GM21526 (cell line): Measurements from ENCODE around the gene RHBDD1.

Source experiments
- ATAC-seq: cut with Tn5 transposase; IDR thresholded peaks from one replicate; pipeline ENCODE4 v1.9.1; 2021; ENCODE audit warnings: moderate library complexity; ENCODE audit not compliant: unreplicated experiment, low FRiP score

The RHBDD1 gene

DNA sequence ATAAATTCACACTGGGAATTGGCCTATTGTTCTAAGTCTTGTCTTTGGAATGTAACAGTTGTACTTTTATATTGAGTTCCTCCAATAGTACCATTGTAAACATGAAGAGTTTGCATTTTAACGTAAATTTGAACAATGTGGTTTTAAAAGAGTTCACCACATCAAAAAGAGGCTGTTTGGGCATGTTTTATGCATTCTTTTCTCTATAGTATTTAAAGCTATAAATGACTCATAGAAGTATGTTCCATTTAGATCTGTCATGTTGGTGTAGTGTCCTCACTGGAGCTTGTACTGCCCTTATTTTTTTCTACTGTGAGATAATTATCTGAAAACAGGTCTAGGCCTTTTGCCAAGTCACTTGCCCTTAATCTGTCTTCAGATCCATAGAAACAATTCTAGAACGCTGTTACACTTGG, 141.9 kb downstream of the RHBDD1 start:
- ATAC-seq: no peak

DNA sequence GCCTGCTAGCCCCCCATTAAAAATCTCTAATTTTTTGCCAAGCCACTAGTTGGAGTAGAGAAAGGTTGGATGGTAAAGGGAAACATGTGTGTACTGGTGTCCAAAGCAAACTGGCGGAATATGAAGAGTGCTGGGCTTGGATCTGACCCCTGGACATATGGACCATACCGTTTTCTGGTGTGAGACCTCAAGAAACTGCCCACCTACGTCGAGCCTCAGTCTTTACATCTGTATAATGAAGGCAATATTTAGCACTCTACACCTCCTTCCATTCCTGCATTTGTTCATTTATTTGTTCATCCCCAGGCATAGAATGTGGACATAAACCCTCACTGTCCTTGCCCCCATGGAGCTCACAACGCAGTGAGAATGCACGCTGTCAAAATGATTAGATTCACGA, 142.4 kb downstream of the RHBDD1 start:
- no peak for ATAC-seq

DNA sequence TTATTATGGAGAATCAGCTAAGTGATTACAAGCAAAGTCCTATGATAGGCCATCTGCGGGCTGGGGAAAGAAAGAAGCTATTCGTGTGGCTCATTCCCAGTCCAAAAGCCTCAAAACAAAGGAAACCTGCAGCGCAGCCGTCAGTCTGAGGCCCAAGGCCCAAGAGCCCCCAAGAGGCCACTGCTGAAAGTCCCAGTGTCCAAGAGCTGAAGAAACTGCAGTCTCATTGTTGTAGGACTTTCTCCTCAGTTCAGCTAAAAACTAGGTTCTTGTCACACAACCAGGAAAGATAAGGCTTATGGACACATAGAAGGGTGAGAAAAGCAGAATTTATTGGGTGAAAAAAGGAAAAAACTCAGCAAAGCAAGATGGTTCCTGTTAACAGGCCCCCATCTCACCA, 143.2 kb downstream of the RHBDD1 start:
- ATAC-seq: no peak

DNA sequence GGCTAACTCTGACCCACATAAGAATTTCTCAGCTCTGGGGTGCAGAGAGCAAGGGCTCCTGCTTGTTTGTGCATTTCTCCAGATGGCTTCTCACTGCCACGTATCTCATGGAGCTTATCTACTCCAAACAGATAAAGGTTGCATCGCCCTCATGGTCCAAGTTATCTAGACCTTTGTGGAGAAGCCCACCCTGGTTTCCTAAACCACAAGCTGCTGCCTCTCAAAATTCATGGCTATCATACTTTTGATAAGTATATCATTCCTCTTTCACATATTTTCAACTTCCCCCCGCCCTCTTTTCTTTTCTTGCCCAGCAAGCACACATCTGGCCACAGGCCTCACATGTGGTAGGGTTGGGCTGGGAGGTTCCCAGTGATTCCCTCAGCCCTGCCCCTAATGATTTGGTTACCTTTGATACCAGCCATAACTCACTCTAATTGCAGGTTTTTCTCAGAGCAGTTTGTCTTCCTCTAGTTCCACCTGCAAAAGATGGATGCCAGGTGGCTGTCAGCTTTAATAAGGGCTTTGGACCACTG, 146.0 kb downstream of the RHBDD1 start:
- no peak for ATAC-seq

DNA sequence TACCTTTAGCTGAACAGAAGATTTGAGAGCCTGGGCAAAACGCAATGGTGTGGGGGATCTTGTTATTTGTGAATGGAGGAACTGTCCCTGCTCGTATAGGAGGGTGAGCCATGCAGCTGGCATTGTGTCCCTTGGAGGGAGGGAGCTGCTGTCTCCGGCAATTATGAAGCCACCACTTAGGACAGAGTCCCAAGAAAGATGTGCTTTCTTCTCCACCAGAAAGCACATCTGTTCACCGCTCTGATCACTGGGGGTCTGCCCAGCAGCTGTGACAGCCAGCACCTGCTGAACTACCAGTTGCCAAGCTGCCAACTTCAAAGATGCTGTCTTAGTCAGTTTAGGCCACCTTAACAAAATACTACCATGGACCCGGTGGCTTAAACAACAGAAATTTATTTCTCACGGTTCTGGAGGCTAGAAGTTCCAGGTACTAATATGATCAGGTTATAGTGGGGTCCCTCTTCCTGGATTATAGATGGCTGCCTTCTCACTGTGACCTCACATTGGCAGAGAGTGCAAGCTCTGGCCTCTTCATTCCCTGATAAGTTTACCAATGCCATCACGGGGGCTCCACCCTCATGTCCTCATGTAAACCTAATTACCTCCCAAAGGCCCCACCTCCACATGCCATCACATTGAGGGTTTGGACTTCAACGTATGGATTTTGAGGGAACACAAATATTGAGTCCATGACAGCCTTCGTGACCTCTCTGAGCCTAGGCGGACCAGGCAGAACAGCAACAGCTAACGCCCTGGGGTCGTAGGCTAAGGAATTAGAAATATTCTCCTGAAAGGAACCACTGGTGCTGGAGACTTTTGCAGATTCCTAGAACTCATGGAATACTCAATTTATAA, 148.3 kb downstream of the RHBDD1 start:
- peak; percentile 10 for ATAC-seq

DNA sequence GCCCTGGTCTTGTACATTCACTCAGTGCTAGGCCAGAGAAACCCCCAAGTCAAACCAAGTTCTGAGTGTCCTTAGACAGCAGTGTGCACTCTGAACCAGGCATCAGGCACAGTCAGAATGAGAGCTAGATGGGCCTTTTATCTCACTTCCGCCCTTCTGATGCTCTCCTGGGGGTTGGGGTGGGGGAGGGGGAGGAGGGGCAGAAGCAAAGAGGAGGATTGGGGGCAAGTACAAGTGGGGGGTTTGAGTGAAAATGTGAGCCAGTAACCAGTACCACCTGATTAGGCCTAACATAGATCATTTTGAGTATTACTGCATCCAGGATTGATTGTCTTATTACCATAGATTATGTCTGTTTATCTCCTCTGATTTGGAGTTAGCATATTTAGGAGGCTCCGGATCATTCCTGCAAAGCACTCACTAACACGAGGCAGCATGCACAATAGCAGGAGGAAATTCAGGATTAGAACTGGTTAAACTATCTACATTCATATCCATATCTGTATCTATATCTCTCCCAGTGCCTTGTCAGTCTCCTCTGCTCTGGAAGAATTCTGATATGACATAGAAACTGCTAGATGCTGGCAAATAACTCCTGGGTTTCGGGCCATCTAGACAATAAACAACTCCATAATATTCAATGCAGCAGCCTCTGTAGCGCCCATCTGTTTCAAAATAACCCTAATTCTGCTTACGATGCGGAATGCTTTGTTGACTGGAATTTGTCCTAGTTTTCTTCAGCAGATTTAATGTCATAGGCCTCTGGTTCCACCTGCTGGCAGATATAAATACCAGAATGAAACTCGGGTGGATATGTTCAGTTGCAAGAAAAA, 149.1 kb downstream of the RHBDD1 start:
- peak; percentile 92 for ATAC-seq

DNA sequence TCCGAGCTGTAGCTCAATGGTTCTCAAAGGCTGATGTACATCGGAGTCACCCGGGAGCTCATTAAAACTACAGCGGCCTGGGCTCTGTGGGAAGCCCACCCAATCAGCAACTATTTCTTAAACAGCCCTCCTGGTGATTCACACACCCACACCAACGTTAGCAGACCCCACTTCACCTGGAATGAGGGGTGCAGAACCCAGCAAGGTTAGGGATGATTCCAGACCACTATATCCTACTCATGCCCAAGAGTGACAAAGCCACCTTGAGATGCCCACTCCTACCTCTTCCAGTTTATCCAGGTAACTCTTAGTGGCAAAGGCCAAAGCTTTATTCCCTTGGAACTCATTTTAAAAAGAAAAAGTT, 149.7 kb downstream of the RHBDD1 start:
- no peak for ATAC-seq

DNA sequence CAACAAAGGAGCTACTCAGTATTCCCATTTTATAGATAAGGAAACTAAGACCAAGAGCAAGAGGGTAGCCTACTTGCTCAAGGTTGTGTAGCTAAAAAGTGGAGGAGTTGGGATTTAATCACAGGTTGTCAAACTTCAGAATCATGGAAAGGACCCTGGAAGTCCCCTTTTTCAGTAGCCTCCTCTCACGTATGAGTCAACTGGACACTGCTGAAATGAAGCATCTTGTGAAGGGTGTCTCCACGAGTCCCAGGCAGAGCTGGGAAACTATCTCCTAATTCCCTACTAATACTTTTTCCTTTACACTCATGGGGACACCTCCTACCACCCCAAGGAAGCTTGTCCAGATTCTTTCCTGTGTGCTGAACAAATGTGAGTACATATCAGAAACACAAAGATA, 155.8 kb downstream of the RHBDD1 start:
- no peak for ATAC-seq

DNA sequence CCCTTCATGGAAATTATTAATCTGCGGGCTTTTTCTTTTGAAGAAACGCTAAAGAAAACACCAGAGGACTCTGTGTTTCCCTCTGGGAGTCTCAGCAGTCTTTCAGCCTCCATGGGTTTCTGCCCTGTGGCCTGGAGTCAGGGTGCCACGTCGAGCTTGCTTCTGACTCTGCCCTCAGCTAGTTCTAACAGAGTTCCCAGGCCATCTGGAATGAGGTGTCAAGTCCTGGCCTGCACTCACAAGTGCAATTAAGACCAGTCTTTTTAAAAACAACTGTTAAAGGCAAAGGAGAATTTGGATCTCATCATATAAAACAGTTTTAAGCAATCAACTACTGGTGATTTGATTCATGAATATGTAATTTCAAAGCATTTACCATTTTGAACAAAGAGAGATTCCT, 157.3 kb downstream of the RHBDD1 start:
- no peak for ATAC-seq

DNA sequence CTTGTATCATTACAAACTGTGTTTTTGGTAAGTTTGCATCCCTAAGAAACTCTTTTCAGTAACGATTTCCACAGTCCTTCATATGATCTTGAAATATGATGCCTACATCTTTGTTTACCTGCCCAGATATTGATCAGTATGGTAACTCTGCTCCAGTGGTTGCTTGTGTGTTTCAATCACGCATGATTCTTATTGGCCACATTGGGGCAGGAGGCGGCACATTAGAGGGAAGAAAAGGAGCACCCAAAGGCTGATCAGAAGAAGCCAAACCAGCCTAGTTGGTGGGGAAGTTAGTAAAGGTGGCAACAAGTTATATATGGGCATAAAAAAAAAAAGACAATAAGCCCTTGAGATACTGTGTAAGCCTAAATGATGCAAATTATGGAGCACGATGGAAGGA, 158.9 kb downstream of the RHBDD1 start:
- no peak for ATAC-seq

DNA sequence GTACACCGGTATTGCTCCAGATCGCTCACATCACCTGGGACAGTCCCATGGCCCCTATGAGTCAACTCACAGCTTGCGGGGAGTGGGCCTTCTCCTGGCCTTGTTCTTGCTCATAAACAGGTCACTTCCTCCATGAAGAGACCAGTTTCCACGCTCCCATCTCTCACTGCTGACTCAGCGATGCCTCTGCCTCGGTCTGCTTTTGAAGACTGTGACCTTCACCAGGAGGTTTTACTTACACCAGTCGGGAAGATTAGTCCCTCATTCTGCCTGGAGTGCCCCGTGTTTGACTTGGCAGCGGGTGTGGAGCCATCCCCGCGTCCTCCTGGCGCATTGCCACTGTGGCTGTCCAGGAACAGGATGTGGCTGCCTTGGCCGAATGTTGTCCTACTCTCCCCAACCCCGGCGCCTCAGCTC, 159.8 kb downstream of the RHBDD1 start:
- ATAC-seq: no peak

DNA sequence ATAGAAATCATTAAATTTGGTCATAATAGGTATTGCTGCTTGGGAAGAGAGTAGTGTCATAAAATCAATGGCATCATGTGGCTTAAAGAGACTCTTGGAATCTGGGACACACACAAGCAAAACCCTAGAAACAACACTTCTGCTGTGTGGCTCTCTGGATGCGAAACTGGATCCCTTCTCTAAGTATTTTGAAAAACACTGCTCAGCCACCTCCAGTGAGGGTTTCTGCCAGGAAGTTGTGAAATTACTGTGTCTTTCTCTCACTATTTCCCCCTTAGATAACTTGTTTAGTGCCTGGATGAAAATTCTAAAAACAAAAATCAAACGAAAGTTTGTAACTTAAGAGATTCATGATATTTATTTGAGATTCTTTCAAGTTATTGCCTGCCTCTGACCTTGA, 163.8 kb downstream of the RHBDD1 start:
- no peak for ATAC-seq

DNA sequence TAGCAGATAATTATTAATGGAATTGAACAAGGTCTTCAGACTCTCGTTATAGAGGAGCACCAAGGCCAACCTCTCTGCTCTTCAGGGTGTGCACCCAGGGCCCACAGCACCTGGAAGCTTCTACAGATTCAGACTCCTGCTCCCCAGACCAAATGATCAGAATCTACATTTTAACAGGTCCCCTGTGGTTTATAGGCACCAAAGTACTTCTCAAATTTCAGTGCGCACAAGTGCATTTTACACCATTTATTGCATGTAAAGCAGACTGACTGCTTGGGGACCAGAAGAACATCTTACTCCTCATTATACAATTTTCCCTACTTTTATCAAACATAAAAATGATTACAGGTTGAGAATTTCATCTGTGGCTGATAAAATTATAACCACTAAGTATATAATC, 164.3 kb downstream of the RHBDD1 start:
- no peak for ATAC-seq

DNA sequence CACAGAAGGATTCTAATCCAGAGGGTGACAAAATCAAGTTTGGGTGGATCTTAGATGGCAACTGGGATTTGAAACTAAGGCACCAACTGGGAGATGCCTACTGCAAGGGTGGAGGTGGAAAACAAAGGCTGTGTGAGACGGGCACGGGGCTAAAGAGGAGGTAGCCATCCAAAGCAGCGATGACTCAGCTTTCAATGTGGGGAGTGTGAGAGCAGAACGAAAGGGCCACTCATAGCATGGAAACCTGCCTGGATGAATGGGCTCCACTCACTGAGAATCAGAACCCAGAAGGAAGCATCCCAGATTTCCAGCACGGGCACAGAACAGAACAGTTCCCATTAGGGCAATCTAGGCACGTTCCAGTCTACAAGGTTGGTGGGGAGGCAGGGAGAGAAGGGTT, 168.6 kb downstream of the RHBDD1 start:
- ATAC-seq: no peak

DNA sequence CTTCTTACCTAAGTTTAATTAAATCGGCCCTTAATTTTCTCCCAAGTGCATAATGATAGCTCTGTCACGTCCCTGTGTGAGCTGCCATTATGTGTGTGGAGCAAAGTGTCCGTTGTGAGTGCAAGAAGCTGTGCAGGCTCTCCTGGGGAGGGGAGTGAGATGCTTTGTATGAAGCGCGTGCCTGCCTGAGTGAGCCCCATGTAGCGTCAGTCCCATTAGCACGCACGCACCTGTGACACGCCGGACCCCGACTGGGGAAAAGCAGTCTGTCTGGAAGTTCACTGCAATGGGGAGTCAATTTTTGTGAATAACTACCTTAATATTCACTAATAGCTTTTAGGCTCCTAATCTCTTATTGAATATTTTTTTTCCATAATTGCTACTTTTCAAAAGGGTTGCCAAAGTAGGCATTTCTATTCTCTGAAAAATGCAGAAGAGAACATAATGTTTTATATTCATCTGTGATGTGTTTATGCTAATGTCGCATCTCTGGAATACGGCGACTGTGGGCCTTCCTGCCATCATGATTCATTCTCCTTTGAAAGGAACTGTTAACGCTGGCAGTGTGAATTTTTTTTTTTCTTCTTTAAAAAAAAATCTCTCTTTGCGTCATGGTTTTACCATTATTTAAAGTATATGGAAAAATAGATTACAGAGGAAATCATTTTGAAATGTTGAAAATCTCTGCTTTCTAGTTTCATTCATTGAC, 170.5 kb downstream of the RHBDD1 start:
- no peak for ATAC-seq

DNA sequence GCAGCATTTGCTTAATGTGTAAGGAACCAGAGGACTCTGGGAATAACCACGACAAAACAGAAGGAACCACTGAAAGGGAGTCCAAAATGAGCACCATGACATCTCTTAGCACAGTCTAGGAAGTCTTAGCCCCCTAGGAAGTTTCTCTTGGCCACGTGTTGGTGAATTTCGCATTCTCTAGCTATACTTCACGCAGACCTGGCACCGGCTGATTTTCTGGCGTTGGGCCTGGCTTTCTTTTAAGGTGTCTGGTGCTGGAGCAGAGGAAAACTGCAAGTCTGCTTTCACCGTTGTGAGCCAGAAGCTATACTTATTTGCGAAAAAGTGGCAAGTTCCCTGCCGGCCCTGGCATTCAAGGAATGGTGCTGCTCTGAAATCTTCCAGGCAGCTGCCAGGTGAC, 171.3 kb downstream of the RHBDD1 start:
- no peak for ATAC-seq

DNA sequence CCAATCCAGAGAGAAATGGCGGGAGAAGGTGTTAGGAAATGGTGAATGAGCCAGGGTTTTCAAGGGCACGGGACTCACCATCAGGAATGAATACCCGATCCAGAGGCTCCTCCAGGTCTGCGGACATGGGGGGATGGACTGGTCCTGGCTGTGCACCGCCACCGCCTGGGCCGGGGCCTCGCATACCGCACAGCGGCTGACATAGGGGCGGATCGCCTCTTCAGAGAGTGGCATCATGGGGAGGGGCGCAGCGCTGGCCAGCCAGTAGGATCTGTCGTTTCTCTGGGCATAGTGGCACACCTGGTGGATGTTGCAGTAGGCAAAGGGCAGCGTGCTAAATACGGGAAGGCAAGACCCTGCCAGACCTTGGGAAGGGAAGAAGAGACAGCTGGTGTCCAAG, 172.1 kb downstream of the RHBDD1 start:
- ATAC-seq: no peak

DNA sequence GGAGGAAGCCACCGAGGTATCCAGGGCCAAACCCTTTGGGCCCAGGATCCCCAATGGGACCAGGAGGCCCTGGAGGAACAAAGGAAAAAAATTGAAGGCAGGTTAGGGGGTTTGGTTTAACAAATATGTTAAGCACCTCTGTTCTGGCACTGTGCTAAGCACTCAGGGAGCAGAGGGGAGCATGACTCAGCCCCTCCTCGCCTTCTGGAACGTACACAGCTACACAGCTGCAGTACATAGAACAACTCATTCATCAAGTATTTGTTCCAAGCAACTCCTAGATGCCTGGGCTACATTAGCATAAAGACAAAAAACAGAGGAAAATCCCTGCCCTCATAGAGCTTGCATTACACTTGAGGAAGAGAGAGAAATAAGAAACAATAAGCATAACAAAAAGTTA, 174.6 kb downstream of the RHBDD1 start:
- no peak for ATAC-seq

DNA sequence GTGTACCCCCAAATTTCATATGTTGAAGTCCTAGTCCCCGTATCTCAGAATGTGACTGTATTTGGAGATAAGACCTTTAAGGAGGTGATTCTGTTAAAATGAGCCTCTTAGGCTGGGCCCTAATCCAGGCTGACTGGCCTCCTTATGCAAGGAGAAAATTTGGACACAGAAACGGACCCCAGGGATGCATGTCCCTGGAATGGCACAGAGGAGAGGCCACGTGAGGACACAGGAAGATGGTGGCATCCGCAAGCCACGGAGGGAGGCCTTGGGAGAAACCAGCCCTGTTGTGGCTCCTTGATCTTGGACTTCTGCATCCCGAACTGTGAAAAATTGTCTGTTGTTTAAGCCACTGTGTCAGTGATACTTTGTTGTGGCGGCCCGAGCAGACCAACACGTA, 177.5 kb downstream of the RHBDD1 start:
- ATAC-seq: no peak

DNA sequence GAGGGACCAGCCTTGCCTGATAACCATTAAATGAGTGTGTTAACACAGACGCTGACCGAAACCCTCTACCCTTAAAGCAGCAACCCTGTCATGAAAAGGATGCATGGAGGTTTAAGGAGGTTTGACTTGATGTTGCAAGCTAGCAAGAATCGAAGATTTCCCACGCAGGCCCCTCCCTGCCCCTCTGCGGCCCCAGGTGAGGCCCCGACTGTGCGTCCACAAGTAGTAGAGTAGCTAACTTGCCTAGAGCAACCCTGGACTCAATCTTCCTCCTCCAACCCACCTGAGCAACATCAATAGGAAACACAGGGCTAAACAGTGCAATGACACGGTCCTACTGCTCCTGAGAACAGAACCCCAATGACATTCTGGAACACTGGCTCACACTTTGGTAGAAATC, 178.0 kb downstream of the RHBDD1 start:
- no peak for ATAC-seq

DNA sequence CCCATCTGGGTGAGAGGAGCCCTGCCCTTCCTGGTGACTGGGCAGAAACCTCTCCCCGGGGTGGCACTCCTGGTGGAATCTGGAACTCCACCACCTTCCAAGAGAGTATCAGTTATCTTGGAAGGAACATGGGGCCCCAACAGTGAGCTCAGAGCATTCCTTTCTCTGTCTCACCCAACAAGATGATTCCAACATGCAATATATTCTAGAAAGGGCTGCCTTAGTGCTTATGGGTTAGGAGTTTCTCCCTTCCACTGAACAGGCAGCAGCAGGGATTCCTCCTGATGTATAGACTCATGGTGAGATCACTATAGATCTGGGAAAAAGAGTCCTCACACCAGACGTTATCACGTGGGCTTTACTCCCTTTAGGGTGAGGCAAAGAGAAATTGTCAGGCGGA, 181.0 kb downstream of the RHBDD1 start:
- no peak for ATAC-seq
